Measurements from ENCODE around the gene ERCC5. TPM values are rescaled to one million over a fixed set of nuclear protein-coding genes. Genes with fewer than 3 reads are reported as not detected.

The ERCC5 gene
- total RNA-seq, 1 donor from 2014 or later, result 39.4 TPM

DNA sequence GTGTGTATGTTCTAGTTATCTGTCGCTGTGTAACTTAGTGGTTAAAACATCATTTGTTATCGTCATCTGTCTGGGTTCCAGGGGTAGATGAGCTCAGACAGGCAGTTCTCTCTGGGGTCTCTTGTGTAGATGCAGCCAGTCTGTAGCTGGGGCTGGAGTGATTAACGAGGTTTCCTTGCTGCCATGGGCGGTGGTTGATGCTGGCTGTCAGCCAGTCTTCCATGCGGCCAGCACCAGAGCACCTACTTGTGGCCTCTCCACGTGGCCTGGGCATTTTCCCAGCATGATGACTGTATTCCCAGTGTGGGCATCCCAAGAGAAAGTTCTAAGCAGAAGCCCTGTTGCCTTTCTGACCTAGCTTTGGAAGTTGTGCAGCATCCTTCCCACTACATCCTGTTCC is 10.7 kb downstream of the ERCC5 start:
- TF ChIP-seq, protein P1, sequence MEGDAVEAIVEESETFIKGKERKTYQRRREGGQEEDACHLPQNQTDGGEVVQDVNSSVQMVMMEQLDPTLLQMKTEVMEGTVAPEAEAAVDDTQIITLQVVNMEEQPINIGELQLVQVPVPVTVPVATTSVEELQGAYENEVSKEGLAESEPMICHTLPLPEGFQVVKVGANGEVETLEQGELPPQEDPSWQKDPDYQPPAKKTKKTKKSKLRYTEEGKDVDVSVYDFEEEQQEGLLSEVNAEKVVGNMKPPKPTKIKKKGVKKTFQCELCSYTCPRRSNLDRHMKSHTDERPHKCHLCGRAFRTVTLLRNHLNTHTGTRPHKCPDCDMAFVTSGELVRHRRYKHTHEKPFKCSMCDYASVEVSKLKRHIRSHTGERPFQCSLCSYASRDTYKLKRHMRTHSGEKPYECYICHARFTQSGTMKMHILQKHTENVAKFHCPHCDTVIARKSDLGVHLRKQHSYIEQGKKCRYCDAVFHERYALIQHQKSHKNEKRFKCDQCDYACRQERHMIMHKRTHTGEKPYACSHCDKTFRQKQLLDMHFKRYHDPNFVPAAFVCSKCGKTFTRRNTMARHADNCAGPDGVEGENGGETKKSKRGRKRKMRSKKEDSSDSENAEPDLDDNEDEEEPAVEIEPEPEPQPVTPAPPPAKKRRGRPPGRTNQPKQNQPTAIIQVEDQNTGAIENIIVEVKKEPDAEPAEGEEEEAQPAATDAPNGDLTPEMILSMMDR (conservative IDR thresholded peaks at IDR 0.05; ENCODE audit: low read depth, low read length), result no peak
- no peak overlapping the region for H3K4me3 ChIP-seq (ENCODE audit: low read depth, low read length)
- no peak for DNase-seq (ENCODE audit: low read depth)

DNA sequence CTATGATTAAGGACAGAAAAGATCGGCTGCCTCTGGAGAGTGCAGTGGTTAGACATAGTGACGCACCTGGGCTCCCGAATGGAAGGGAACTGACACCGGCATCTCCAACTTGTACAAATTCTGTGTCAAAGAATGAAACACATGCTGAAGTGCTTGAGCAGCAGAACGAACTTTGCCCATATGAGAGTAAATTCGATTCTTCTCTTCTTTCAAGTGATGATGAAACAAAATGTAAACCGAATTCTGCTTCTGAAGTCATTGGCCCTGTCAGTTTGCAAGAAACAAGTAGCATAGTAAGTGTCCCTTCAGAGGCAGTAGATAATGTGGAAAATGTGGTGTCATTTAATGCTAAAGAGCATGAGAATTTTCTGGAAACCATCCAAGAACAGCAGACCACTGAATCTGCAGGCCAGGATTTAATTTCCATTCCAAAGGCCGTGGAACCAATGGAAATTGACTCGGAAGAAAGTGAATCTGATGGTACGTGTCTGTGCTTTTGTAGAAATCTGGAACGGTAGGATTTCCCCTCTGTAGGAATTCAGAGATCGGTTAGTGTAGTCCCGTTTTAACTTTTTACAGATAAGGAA is 16.9 kb downstream of the ERCC5 start:
- TF ChIP-seq, protein P1 (conservative IDR thresholded peaks at IDR 0.05; ENCODE audit: low read depth, low read length), result no peak
- no peak overlapping the region for H3K4me3 ChIP-seq (ENCODE audit: low read depth, low read length)
- DNase-seq (ENCODE audit: low read depth), result no peak

DNA sequence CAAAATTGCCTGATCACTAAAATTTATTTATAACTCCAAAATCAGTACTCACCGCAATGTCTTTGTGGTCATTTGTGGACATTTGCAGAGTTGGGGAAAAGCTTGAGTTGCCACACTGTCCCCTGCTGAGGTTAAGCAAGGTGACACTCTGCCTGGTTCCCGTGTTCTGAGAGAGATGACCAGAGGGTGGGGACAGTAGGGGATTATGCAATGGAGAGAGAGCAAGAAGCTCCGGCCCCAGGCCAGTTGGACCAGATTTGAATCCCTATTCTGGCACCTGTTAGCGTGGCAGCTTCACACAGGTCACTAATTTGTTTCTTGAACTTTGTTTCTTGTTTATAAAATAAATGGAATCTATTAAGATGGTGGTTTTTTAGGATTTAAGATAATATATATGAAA is 17.8 kb downstream of the ERCC5 start:
- no peak for DNase-seq (ENCODE audit: low read depth)
- TF ChIP-seq, protein P1 (conservative IDR thresholded peaks at IDR 0.05; ENCODE audit: low read depth, low read length), result no peak
- H3K4me3 ChIP-seq (ENCODE audit: low read depth, low read length), result no peak overlapping the region

DNA sequence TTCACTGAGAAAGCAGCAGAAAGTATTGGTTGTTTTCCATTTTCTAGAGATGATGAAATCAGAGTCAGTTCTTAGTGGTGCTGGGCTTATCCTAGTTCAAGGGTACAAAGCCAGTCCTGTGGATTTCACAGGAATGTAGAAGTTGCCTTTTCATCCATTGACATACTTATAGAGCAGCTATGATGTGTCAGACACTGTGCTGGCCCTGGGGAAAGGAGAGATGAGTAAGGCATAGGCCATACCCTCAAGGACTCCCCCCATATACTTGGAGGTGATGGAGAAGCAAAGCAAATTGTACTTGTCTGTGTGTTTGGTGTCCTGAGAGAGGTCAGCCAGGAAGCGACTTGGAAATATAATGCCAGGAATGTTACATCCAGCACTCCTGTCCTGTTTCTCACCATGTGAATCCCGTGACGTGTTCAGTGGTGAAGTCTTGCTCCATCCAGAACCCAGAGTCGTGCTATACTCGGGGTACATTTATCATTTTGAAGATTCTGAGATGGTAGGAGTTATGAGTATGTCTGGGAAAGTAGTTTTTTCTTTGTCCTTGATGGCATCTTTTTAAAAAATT is 22.6 kb downstream of the ERCC5 start:
- DNase-seq (ENCODE audit: low read depth), result no peak
- no peak overlapping the region for H3K4me3 ChIP-seq (ENCODE audit: low read depth, low read length)
- TF ChIP-seq, protein P1 (conservative IDR thresholded peaks at IDR 0.05; ENCODE audit: low read depth, low read length), result no peak

DNA sequence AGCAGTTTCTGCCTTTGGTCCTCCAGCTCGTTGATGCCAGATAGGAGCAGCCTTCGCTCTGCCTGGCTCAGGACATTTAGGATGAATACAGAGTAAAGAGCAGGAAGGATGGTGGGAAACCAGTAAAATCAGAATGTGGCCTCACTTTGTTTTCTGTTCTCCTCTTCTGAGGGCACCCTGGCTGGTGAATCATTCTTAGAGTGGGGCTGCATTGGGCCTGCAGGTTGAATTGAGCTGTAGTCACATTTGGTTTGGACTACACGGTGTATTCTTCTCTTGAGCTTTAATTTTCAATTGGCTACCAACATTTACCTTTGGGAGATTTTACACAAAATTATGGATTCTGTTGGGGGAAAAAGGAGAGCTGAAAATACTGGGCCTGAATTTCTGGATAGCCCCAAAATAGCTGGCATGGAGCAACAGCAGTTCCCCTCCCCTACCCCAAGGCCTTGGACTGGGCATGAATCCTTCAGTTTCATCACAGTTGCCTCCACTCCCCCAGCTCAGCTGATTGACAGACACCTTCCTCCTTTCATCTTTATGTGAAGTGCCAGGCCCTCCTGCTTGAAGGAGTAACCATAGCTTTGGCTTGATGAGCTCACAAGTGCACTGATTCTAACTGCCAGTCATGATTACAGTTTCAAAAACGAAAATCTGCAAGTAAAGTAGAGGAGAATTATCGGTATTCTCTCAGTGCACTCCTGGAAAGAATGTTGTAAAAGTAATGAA is 24.3 kb downstream of the ERCC5 start:
- no peak overlapping the region for H3K4me3 ChIP-seq (ENCODE audit: low read depth, low read length)
- no peak for DNase-seq (ENCODE audit: low read depth)
- TF ChIP-seq, protein P1 (conservative IDR thresholded peaks at IDR 0.05; ENCODE audit: low read depth, low read length), result no peak

DNA sequence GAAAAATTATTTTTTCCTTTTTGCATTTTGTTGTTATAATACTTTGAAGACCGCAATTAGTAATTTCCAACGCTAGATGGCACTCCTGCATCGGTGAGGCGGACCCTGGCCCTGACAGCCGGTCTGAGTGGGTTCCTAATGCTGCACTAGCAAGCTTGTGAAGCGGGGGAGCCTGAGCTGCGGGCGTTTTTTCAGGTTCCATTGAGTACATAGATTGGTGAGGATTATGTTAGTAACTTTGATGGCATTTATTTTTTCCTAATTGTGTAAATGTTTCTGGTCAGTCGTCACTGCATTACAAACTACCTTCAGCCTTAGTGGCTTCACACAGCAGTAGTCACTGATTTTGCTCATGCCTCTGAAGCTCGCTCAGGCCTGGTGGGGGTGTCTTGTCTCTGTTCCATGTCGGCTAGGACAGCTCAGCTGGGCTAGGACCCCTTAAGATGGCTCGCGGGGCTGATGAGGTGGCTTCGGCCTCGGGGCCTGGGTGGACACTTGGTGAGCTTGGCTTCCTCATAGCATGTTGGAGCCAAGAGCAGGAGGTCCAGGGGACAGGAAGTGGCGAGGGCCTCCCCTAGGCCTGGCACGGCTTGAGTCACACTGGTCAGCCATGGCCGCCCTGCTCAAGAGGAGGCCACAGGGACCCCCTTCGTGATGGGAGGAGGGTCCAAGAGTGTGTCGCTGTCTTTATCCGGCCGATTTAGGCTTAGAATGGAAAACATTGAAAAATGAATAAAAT is 25.0 kb downstream of the ERCC5 start:
- TF ChIP-seq, protein P1 (conservative IDR thresholded peaks at IDR 0.05; ENCODE audit: low read depth, low read length), result peak; percentile 84
- DNase-seq (ENCODE audit: low read depth), result no peak

More for the DNA sequence above, 25.0 kb downstream of the ERCC5 start:
- H3K4me3 ChIP-seq (ENCODE audit: low read depth, low read length), result no peak overlapping the region
